ENCODE data around the gene DYNC1I2. TPM values are rescaled to one million over a fixed set of nuclear protein-coding genes. Genes with fewer than 3 reads are reported as not detected.

The DYNC1I2 gene
- total RNA-seq, 3 donors from 2014 or later (not counting 1 experiment from before 2014, with no cell fraction given): 26.7 to 36.4 (median 30.2) TPM

DNA sequence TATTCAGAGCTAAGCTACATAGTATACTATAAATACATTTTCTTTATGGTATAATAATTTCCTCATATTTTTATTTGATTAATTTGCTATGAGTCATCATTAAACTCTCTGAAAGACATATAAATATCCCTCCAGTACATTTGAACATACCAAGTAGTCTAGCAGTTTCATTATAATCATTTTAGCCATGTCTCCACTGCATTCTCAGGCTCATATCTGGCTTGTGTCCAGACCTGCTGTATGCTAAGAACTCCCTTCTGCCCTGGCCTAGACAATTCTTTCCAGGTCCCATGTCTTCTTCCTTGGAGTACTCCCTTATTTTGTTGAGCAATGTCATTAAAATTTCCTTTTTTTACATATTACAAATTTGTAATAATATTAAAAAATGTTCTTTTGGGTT lies 16.6 kb upstream of the DYNC1I2 start:
- ATAC-seq (no peak), DNase-seq (no peak)
- H3K9me3 Mint-ChIP-seq: no peaks in the 10 kb centered on the region
- no peaks in the 10 kb centered on the region for H3K9me3 ChIP-seq (ENCODE audit: control insufficient read depth, insufficient read depth, low read length)
- no peaks in the 10 kb centered on the region for H3K4me1 ChIP-seq (ENCODE audit: control insufficient read depth, insufficient read depth, low read length)
- H3K4me3 Mint-ChIP-seq: no peak overlapping the region
- H3K36me3 ChIP-seq (ENCODE audit: control insufficient read depth, insufficient read depth, low read length): no peaks in the 10 kb centered on the region
- H3K27ac Mint-ChIP-seq: no peak overlapping the region
- H3K27me3 ChIP-seq (ENCODE audit: control insufficient read depth, insufficient read depth, low read length): no peaks in the 10 kb centered on the region
- H3K4me3 ChIP-seq (ENCODE audit: low read length): no peak overlapping the region
- TF ChIP-seq, protein P1, sequence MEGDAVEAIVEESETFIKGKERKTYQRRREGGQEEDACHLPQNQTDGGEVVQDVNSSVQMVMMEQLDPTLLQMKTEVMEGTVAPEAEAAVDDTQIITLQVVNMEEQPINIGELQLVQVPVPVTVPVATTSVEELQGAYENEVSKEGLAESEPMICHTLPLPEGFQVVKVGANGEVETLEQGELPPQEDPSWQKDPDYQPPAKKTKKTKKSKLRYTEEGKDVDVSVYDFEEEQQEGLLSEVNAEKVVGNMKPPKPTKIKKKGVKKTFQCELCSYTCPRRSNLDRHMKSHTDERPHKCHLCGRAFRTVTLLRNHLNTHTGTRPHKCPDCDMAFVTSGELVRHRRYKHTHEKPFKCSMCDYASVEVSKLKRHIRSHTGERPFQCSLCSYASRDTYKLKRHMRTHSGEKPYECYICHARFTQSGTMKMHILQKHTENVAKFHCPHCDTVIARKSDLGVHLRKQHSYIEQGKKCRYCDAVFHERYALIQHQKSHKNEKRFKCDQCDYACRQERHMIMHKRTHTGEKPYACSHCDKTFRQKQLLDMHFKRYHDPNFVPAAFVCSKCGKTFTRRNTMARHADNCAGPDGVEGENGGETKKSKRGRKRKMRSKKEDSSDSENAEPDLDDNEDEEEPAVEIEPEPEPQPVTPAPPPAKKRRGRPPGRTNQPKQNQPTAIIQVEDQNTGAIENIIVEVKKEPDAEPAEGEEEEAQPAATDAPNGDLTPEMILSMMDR (IDR thresholded peaks at IDR 0.05): no peak
- no peaks in the 10 kb centered on the region for H3K4me1 Mint-ChIP-seq
- no peaks in the 10 kb centered on the region for H3K36me3 Mint-ChIP-seq
- intact Hi-C loops (cut with micrococcal nuclease): no loop called here
- H3K27ac ChIP-seq (ENCODE audit: low read length): no peak overlapping the region
- H3K27me3 Mint-ChIP-seq (ENCODE audit: low read depth in 2 of 2): peaks cover 17 to 62% of the 10 kb centered on the region in 2 donors

DNA sequence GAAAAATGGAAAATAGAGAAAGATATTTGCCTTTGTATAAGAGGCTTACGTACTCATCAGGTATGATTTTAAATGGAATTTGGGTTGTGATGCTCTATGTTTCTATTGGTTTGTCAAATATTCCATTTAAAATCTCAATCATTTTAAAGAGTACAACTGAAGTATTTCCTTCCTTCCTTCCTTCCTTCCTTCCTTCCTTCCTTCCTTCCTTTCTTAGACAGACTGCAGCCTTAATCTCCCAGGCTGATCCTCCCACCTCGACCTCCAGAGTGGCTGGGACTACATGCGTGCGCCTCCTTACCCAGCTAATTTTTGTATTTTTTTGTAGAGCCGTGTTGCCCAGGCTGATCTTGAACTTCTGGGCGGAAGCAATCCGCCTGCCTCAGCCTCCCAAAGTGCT lies 15.4 kb upstream of the DYNC1I2 start:
- H3K4me1 Mint-ChIP-seq: no peaks in the 10 kb centered on the region
- 87% methylated on average over 6 of the region's 7 CpGs for WGBS (ENCODE audit: insufficient coverage)
- intact Hi-C loops (cut with micrococcal nuclease): no loop called here
- H3K36me3 ChIP-seq (ENCODE audit: control insufficient read depth, insufficient read depth, low read length): no peaks in the 10 kb centered on the region
- H3K27me3 Mint-ChIP-seq (ENCODE audit: low read depth in 2 of 2): peaks cover 17 to 67% of the 10 kb centered on the region in 2 donors
- no peaks in the 10 kb centered on the region for H3K4me1 ChIP-seq (ENCODE audit: control insufficient read depth, insufficient read depth, low read length)
- no peak overlapping the region for H3K4me3 ChIP-seq (ENCODE audit: low read length)
- H3K9me3 ChIP-seq (ENCODE audit: control insufficient read depth, insufficient read depth, low read length): no peaks in the 10 kb centered on the region
- no peak overlapping the region for H3K4me3 Mint-ChIP-seq
- H3K27ac ChIP-seq (ENCODE audit: low read length): no peak overlapping the region
- no peaks in the 10 kb centered on the region for H3K9me3 Mint-ChIP-seq
- no peak for ATAC-seq
- TF ChIP-seq, protein P1 (IDR thresholded peaks at IDR 0.05): no peak
- no peaks in the 10 kb centered on the region for H3K27me3 ChIP-seq (ENCODE audit: control insufficient read depth, insufficient read depth, low read length)
- DNase-seq: no peak
- H3K27ac Mint-ChIP-seq: no peak overlapping the region
- no peaks in the 10 kb centered on the region for H3K36me3 Mint-ChIP-seq

DNA sequence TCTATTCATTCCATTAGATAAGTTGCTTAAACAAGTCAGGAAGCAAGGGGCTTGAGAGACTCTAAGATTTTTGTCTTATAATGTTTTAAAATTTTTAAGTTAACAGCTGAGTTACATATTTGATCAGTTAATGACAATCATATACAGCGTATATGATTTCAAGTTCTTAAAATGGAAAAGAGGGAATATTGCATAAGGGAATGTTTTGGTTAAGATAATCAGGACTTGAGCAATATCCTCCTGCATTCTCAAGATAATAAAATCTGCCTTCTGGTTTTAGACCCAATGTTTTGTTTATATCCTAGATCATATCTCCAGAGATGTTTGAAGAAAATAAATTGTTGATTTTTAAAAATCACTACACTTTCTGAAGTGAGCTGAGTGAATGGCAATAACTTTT lies 13.4 kb upstream of the DYNC1I2 start:
- no peaks in the 10 kb centered on the region for H3K9me3 Mint-ChIP-seq
- Histone ChIP-seq H3K4me1 (ENCODE audit: control insufficient read depth, insufficient read depth, low read length) (no peaks in the 10 kb centered on the region), H3K9me3 (ENCODE audit: control insufficient read depth, insufficient read depth, low read length) (no peaks in the 10 kb centered on the region), H3K27ac (ENCODE audit: low read length) (no peak overlapping the region), H3K36me3 (ENCODE audit: control insufficient read depth, insufficient read depth, low read length) (no peaks in the 10 kb centered on the region), H3K4me3 (ENCODE audit: low read length) (no peak overlapping the region), H3K27me3 (ENCODE audit: control insufficient read depth, insufficient read depth, low read length) (no peaks in the 10 kb centered on the region)
- H3K4me1 Mint-ChIP-seq: no peaks in the 10 kb centered on the region
- ATAC-seq: no peak
- no peak overlapping the region for H3K27ac Mint-ChIP-seq
- no peak for DNase-seq
- intact Hi-C loops (cut with micrococcal nuclease): no loop called here
- H3K27me3 Mint-ChIP-seq (ENCODE audit: low read depth in 2 of 2): peaks cover 25 to 54% of the 10 kb centered on the region in 2 donors
- WGBS (ENCODE audit: insufficient coverage): no CpG with 5 or more reads among the region's 1 CpG
- H3K4me3 Mint-ChIP-seq: no peak overlapping the region
- TF ChIP-seq, protein P1 (IDR thresholded peaks at IDR 0.05): no peak
- no peaks in the 10 kb centered on the region for H3K36me3 Mint-ChIP-seq

DNA sequence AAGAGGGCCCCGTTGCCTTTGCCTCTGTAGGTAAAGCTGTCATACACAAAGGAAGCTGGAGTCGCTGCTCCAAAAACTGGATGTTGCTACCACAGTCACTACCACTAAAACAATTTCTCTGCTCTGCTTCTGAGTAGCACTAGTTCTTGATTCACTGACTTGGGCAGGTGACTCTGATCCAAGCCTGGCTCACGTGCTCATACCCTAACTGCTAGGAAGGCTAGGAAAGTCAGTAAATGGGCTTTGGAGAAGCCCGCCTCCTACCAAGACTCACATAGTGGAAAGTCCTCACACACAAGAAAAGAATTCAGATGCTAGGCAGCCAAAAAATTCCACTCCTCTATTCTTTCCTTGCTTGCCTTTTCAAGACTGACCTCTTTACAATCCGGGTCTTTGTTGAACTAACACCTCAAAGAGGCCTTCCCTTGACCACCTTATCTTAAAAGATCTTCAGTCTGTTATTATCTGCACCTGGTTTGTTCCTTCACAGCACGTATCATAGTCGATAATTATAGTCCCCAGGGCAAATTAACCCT lies 11.4 kb upstream of the DYNC1I2 start:
- DNase-seq (no peak), ATAC-seq (no peak)
- Histone ChIP-seq H3K9me3 (ENCODE audit: control insufficient read depth, insufficient read depth, low read length) (no peaks in the 10 kb centered on the region), H3K4me3 (ENCODE audit: low read length) (no peak overlapping the region), H3K27me3 (ENCODE audit: control insufficient read depth, insufficient read depth, low read length) (no peaks in the 10 kb centered on the region), H3K36me3 (ENCODE audit: control insufficient read depth, insufficient read depth, low read length) (no peaks in the 10 kb centered on the region), H3K4me1 (ENCODE audit: control insufficient read depth, insufficient read depth, low read length) (no peaks in the 10 kb centered on the region), H3K27ac (ENCODE audit: low read length) (no peak overlapping the region)
- peaks cover 26 to 44% of the 10 kb centered on the region in 2 donors for H3K27me3 Mint-ChIP-seq (ENCODE audit: low read depth in 2 of 2)
- H3K27ac Mint-ChIP-seq: no peak overlapping the region
- 89% methylated on average over 7 of the region's 7 CpGs for WGBS (ENCODE audit: insufficient coverage)
- intact Hi-C loops (cut with micrococcal nuclease): no loop called here
- no peak overlapping the region for H3K4me3 Mint-ChIP-seq
- H3K9me3 Mint-ChIP-seq: no peaks in the 10 kb centered on the region
- no peaks in the 10 kb centered on the region for H3K36me3 Mint-ChIP-seq
- no peaks in the 10 kb centered on the region for H3K4me1 Mint-ChIP-seq
- TF ChIP-seq, protein P1 (IDR thresholded peaks at IDR 0.05): no peak
